SW 1271 (cell line): Measurements from ENCODE around the gene FOXN1.
A peak's percentile ranks its signal among the peaks of the same experiment; 100 is the strongest.
"Not testable (repeated sequence)": the region's sequence is repeated elsewhere in the genome, so short reads cannot be mapped to it uniquely, and the experiment has no call there.

Source experiments
- DNase-seq, 2 experiments: peaks; one replicate each; lab custom pipeline; 2025; lab: John Stamatoyannopoulos, UW

The FOXN1 gene

DNA sequence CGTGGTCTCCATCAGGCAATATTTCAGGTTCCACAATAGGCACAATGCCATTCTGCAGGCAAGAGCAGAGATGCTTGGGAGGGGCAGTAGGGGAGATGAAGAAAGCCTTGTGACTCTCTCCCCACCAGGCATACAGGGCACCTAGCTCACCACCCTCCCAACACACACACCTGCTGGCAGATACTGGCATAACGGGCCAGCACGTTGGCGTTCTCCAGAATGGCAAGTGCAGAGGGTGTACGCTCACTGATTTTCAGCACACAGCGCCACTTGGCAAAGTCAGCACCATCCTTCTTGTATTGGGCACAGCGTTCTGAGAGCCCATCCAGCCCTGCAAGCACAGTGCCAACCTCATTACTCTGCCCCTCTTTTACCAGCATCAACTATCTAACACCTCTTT is 68.4 kb downstream of the FOXN1 start:
- DNase-seq = no peak

DNA sequence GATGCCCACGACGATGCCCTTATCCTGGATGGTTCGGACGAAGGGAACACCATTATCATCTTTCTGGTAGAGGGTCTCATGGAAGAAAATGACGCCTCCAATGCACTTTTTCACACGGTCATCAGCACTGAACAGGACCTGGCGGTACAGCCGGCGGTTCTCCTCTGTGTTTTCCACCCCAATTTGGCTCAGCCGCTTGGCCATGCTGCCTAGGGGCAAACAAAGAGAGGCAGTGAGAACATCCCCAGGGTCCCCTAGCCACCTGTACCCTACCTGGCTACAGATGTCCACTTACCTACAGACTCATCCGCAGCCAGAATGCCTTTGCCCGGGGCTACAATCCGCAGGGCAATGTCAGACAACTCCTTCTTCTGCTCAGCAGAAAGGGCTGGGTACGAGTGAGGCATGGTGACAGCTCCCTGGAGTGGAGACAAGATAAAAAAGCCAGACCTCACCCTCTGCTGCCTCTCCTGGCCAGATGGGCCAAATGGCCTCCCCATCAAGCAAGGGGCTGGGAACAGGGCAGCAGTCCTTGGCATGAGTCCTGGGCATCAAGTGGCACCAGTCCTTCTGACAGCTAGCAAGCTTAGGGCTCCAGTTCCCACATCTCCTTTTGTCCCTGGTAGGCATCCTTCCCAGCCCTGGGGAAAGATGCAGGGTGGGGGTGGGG is 69.1 kb downstream of the FOXN1 start:
- DNase-seq = no peak

DNA sequence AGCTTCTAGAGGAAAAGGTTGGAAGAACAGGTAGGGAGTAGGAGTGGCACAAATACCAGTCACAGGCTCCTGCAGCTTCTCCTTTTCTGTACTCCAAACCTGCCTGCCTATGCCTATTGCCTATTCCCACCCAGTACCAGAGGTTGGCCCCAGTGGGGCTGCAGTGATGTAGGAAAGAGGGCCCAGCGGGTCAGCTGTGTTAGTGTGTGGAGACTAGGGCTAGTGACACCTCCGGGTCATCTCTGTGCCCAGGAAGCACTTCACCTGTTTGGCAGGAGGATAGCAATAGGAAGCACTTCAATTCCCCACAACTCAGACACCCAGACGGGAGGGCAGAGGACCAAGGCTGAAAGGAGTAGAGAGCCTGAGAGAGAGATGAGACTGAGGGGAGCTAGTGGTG is 69.9 kb downstream of the FOXN1 start:
- DNase-seq = not testable (repeated sequence)

GRCh38 chr17:28576758-28577465 is 70.8 kb downstream of the FOXN1 start, which contains the start of gene ALDOC:
ALDOC (minus strand) TSS chr17:28576895; CDS start chr17:28575532, 1,363 bp downstream.
- peak; percentile 55 to 69 for DNase-seq

GRCh38 chr17:28577466-28577824 is 71.3 kb downstream of the FOXN1 start:
- no peak for DNase-seq

- DNase-seq = no peak
Observed at GRCh38 chr17:28578246-28579195, 72.4 kb downstream of the FOXN1 start.

- DNase-seq = no peak
Observed at GRCh38 chr17:28579526-28579925, 73.4 kb downstream of the FOXN1 start.

DNA sequence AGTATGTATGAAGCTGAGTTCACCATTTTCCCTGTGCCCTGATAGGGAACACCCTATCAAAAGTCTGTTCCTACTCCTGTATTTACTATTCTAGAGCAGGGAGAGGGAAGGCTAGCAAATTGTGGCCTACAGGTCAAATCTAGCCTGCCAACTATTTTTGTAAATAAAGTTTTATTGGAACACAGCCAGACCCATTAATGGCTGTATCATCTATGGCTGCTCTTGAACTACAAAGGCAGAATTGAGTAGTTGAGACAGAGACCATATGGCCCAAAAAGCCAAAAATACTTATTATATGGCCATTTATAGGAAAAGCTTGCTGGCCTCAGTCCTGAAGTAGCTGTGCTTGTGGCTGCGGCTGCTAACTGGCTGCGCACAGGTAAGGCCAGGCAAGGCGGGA is 74.8 kb downstream of the FOXN1 start:
- no peak for DNase-seq

- no peak for DNase-seq
Observed at GRCh38 chr17:28582513-28582912, 76.4 kb downstream of the FOXN1 start.

DNA sequence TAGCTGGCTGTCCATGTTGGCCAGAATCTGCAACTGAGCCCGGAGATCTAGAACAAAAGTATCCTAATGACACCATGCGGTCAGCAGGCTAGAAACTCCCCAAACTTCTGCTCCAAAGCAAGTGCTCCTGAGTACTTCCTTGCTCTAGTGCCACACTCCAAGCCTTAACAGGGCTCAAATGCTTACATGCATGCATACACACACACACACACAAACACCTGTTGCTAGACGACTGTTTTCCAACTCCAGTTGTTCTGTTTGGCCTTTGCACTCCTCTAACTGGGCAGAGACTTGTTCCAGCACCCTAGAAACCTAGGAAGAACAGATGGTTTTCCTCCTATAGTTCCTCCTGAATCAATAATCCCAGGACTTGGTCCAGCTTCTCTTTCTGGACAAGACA is 78.3 kb downstream of the FOXN1 start:
- DNase-seq = no peak

- no peak for DNase-seq
Observed at GRCh38 chr17:28585851-28586250, 79.7 kb downstream of the FOXN1 start.
